ENCODE results near the gene KLHL42. TPM values are rescaled to one million over a fixed set of nuclear protein-coding genes. Genes with fewer than 3 reads are reported as not detected.
A peak's percentile ranks its signal among the peaks of the same experiment; 100 is the strongest.
"Not testable (repeated sequence)": the region's sequence is repeated elsewhere in the genome, so short reads cannot be mapped to it uniquely, and the experiment has no call there.

The KLHL42 gene
- total RNA-seq, 1 donor from 2014 or later: 5.6 TPM

DNA sequence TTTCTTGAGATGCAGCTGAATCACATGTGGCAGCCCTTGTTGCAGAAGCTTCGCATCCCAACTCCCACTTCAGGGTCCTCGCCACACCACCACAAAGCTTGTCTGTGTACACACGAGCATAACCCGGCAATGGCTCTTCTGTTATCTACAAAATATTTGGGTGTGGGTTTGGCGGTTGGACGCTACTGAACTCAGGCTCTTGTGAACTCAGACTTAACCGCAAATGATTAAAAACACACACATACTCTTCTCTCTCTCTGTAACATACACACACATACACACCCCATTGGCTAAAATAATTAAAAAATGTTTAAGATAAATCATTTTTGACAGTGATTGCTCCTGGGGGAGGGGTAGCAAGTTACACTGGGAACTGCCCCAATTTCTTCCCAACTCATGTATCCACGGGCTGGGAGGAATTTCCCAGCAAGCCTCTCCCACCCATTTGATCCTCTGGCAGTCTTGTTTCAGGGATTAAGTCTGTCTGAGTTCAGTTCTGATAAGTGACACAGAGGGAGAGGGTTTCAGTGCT is 63.7 kb downstream of the KLHL42 start:
- no peak for ATAC-seq
- intact Hi-C loops (cut with DNase I): no loop called here

GRCh38 chr12:27844366-27845090 is 64.5 kb downstream of the KLHL42 start:
- intact Hi-C loops (cut with DNase I): no loop called here
- DNase-seq (ENCODE audit: missing footprints): no peak
- ATAC-seq: peak; percentile 68

More for the DNA sequence above, 63.7 kb downstream of the KLHL42 start:
- DNase-seq (ENCODE audit: missing footprints): no peak

GRCh38 chr12:27845187-27845586 is 65.2 kb downstream of the KLHL42 start:
- no peak for DNase-seq (ENCODE audit: missing footprints)
- no peak for ATAC-seq
- intact Hi-C loops (cut with DNase I): no loop called here

- intact Hi-C loops (cut with DNase I); ATAC-seq; DNase-seq (ENCODE audit: missing footprints): not testable (repeated sequence)
Measured at GRCh38 chr12:27845706-27846105, 65.7 kb downstream of the KLHL42 start.

GRCh38 chr12:27847293-27847692 is 67.3 kb downstream of the KLHL42 start:
- DNase-seq (ENCODE audit: missing footprints): not testable (repeated sequence)

DNA sequence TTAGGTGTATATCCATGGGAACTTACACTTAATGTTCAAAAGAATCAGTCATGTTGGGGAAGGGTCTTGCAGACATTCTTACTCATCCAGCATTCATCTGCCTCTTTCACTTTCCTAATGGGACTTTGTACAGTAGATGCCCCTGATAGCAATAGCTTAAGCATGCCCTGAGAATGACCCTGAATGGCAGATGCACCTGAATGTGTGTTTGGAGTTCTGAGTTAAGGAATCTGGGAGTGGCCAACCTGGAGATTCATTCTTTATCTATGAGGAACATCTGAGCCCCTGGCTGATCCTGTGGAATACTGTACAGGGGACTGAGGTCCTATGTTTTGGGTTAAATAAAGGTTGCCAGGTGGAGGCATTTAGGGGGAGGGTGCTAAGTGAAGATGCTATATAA is 71.3 kb downstream of the KLHL42 start:
- DNase-seq (ENCODE audit: missing footprints) (no peak), ATAC-seq (no peak)
- intact Hi-C loops (cut with DNase I): no loop called here

More at GRCh38 chr12:27847293-27847692, 67.3 kb downstream of the KLHL42 start:
- ATAC-seq; intact Hi-C loops (cut with DNase I): not testable (repeated sequence)

- ATAC-seq (no peak), DNase-seq (ENCODE audit: missing footprints) (no peak)
- intact Hi-C loops (cut with DNase I): no loop called here
Measured at GRCh38 chr12:27852117-27852516, 72.1 kb downstream of the KLHL42 start.

Other genes starting within 250 kb of the KLHL42 start
- gene REP15, start 83.8 kb upstream of the KLHL42 start, total RNA-seq: 8.2 TPM
- 56.7 TPM for gene MRPS35, start 69.4 kb upstream of the KLHL42 start, total RNA-seq
- gene MANSC4, start within 50 bp of the KLHL42 start, total RNA-seq: not detected
- gene PTHLH, start 192.5 kb downstream of the KLHL42 start, total RNA-seq: not detected